H1 (cell line): Measurements from ENCODE around the gene ARHGDIG. TPM values are rescaled to one million over a fixed set of nuclear protein-coding genes. Genes with fewer than 3 reads are reported as not detected.

Source experiments
- CTCF ChIA-PET: fragments of 300-600 bp; sonication (Branson Sonifier 250); formaldehyde crosslinking; loops from one replicate; lab custom pipeline; 2021; ENCODE audit not compliant: partially characterized antibody; lab: Charles Lee
- POLR2A ChIA-PET: fragments of 300-600 bp; sonication (Branson Sonifier 250); formaldehyde crosslinking; loops from one replicate; lab custom pipeline; 2021; ENCODE audit warnings: inconsistent platforms; ENCODE audit not compliant: partially characterized antibody; lab: Charles Lee
- DNase-seq, 2 experiments: peaks; one replicate each; pipeline versions ENCODE4 v3.0.0 to v3.0.0-alpha.2; 2010 to 2022; ENCODE audit warnings: low spot score in 2 of 2, low read depth in 1 of 2, mixed read lengths in 1 of 2
- FAIRE-seq: peaks from 2 replicates; lab custom pipeline; 2011; peaks lifted over from hg19 to GRCh38; lab: Jason Lieb, UNC
- H2AFZ ChIP-seq: 2 replicates; pipeline ENCODE4 v1.8.1; 2012; ENCODE audit warnings: low read length, inconsistent platforms
- H2AK5ac ChIP-seq: 2 replicates; pipeline ENCODE4 v1.6.1; 2013; ENCODE audit warnings: low read depth, low read length
- H2BK120ac ChIP-seq: replicated peaks from 2 replicates; pipeline ENCODE3; 2013; ENCODE audit warnings: low read depth, low read length, inconsistent platforms
- H2BK12ac ChIP-seq: 2 replicates; pipeline ENCODE4 v1.6.1; 2013; ENCODE audit warnings: low read depth, low read length
- H2BK15ac ChIP-seq: 2 replicates; pipeline ENCODE4 v1.6.1; 2013; ENCODE audit warnings: low read length
- H2BK20ac ChIP-seq: 2 replicates; pipeline ENCODE4 v1.6.1; 2013; ENCODE audit warnings: low read length
- H2BK5ac ChIP-seq: 2 replicates; pipeline ENCODE4 v1.6.1; 2013; ENCODE audit warnings: low read depth, low read length
- H3K14ac ChIP-seq: 2 replicates; pipeline ENCODE4 v1.6.1; 2013; ENCODE audit warnings: inconsistent platforms; ENCODE audit not compliant: insufficient read length
- H3K18ac ChIP-seq: 2 replicates; pipeline ENCODE4 v1.6.1; 2013; ENCODE audit warnings: low read length; ENCODE audit errors: extremely low read depth
- H3K23ac ChIP-seq: 2 replicates; pipeline ENCODE4 v1.6.1; 2013; ENCODE audit warnings: inconsistent platforms; ENCODE audit not compliant: insufficient read length
- H3K23me2 ChIP-seq: 2 replicates; pipeline ENCODE4 v1.6.1; 2013; ENCODE audit warnings: low read depth, low read length
- H3K27ac ChIP-seq: 2 replicates; pipeline ENCODE4 v1.6.1; 2011; ENCODE audit warnings: low read depth, low read length, inconsistent platforms
- H3K27me3 ChIP-seq, 4 experiments: replicated peaks in 1 of 4; 1 replicate in 1 of 4; 2 replicates in 3 of 4; pipeline versions ENCODE4 v1.6.1 to v1.8.1; 2011 to 2013; ENCODE audit warnings: low read length in 3 of 4, mild to moderate bottlenecking in 3 of 4, inconsistent platforms in 2 of 4, mixed read lengths in 2 of 4, moderate library complexity in 1 of 4; ENCODE audit not compliant: control insufficient read depth in 3 of 4, insufficient read depth in 3 of 4; ENCODE audit errors: extremely low read depth in 1 of 4
- H3K36me3 ChIP-seq, 4 experiments: 2 replicates each; pipeline versions ENCODE4 v1.6.1 to v1.8.1; 2011 to 2013; ENCODE audit warnings: mild to moderate bottlenecking in 4 of 4, low read length in 3 of 4, moderate library complexity in 2 of 4, control low read depth in 1 of 4, inconsistent platforms in 1 of 4; ENCODE audit not compliant: insufficient read depth in 4 of 4, control insufficient read depth in 2 of 4
- H3K4ac ChIP-seq: replicated peaks from 2 replicates; pipeline ENCODE3; 2013; ENCODE audit warnings: low read length, low read depth, mixed read lengths, inconsistent platforms; ENCODE audit not compliant: insufficient read length
- H3K4me1 ChIP-seq, 4 experiments: replicated peaks in 1 of 4; 1 replicate in 1 of 4; 2 replicates in 3 of 4; pipeline versions ENCODE4 v1.6.1 to v1.8.1; 2011 to 2013; ENCODE audit warnings: low read length in 3 of 4, inconsistent platforms in 2 of 4, mixed read lengths in 1 of 4; ENCODE audit not compliant: insufficient read depth in 4 of 4, control insufficient read depth in 3 of 4
- H3K4me2 ChIP-seq, 2 experiments: 2 replicates each; pipeline versions ENCODE4 v1.6.1 to v1.8.1; 2011 to 2013; ENCODE audit warnings: low read depth in 2 of 2, low read length in 2 of 2, control low read depth in 1 of 2, inconsistent platforms in 1 of 2, mild to moderate bottlenecking in 1 of 2; ENCODE audit not compliant: insufficient read depth in 1 of 2
- H3K4me3 ChIP-seq, 4 experiments: fragments of 200-600, 300-600 bp in 1 of 4; sonication (generic), shearing (Covaris generic), sonication (Bioruptor Twin) in 1 of 4; 2 replicates each; pipeline versions ENCODE4 v1.5.1 to v1.8.1; 2011 to 2016; ENCODE audit warnings: low read length in 4 of 4, low read depth in 3 of 4, control low read depth in 2 of 4, inconsistent platforms in 2 of 4, mild to moderate bottlenecking in 2 of 4, mixed read lengths in 1 of 4, moderate library complexity in 1 of 4; ENCODE audit not compliant: insufficient read depth in 2 of 4; ENCODE audit errors: extremely low read depth in 1 of 4
- H3K56ac ChIP-seq: replicated peaks from 2 replicates; pipeline ENCODE3; 2013; ENCODE audit warnings: low read depth, mild to moderate bottlenecking, mixed read lengths, low read length, inconsistent platforms; ENCODE audit not compliant: insufficient read length
- H3K79me1 ChIP-seq: 2 replicates; pipeline ENCODE4 v1.6.1; 2013; ENCODE audit warnings: low read depth, low read length, control low read depth
- H3K79me2 ChIP-seq, 2 experiments: 2 replicates each; pipeline versions ENCODE4 v1.6.1 to v1.8.1; 2012 to 2013; ENCODE audit warnings: low read length in 2 of 2, mild to moderate bottlenecking in 2 of 2, inconsistent platforms in 1 of 2; ENCODE audit not compliant: insufficient read depth in 2 of 2, control insufficient read depth in 1 of 2
- H3K9ac ChIP-seq, 4 experiments: replicated peaks in 1 of 4; 1 replicate in 1 of 4; 2 replicates in 3 of 4; pipeline versions ENCODE4 v1.6.1 to v1.8.1; 2011 to 2013; ENCODE audit warnings: low read depth in 3 of 4, low read length in 3 of 4, control low read depth in 2 of 4, mild to moderate bottlenecking in 2 of 4, moderate library complexity in 2 of 4, inconsistent platforms in 1 of 4; ENCODE audit errors: extremely low read depth in 1 of 4
- H3K9me3 ChIP-seq, 2 experiments: 2 replicates each; pipeline versions ENCODE4 v1.6.1 to v1.8.1; 2012 to 2013; ENCODE audit warnings: mild to moderate bottlenecking in 2 of 2, moderate library complexity in 2 of 2, control low read depth in 1 of 2, inconsistent platforms in 1 of 2, low read depth in 1 of 2, low read length in 1 of 2, mixed read lengths in 1 of 2; ENCODE audit not compliant: insufficient read depth in 2 of 2
- H4K20me1 ChIP-seq, 2 experiments: replicated peaks in 1 of 2; 2 replicates each; pipeline versions ENCODE3 to v1.8.1; 2011 to 2013; ENCODE audit warnings: inconsistent platforms in 2 of 2, low read length in 2 of 2, mild to moderate bottlenecking in 1 of 2; ENCODE audit not compliant: insufficient read depth in 2 of 2, control insufficient read depth in 1 of 2
- H4K5ac ChIP-seq: 2 replicates; pipeline ENCODE4 v1.6.1; 2013; ENCODE audit warnings: low read length, low read depth, mixed read lengths, inconsistent platforms; ENCODE audit not compliant: insufficient read length
- H4K8ac ChIP-seq: 2 replicates; pipeline ENCODE4 v1.8.0; 2013; ENCODE audit warnings: mild to moderate bottlenecking, moderate library complexity, low read length, inconsistent platforms; ENCODE audit not compliant: insufficient read depth; ENCODE audit errors: extremely low read depth
- H4K91ac ChIP-seq: replicated peaks from 2 replicates; pipeline ENCODE3; 2013; ENCODE audit warnings: low read length, mixed read lengths, inconsistent platforms; ENCODE audit not compliant: insufficient read length
- CREB1 ChIP-seq: IDR thresholded peaks from 2 replicates; pipeline ENCODE4 v1.6.1; 2012; ENCODE audit warnings: inconsistent platforms
- EP300 ChIP-seq, 2 experiments: IDR thresholded peaks; 1 replicate in 1 of 2; 2 replicates in 1 of 2; pipeline ENCODE4 v1.6.1; 2011 to 2012; ENCODE audit warnings: low read depth in 2 of 2, low read length in 2 of 2, mild to moderate bottlenecking in 2 of 2, borderline replicate concordance in 1 of 2, inconsistent platforms in 1 of 2, moderate library complexity in 1 of 2
- GTF2F1 ChIP-seq: IDR thresholded peaks from 2 replicates; pipeline ENCODE4 v1.6.1; 2012; ENCODE audit warnings: low read depth, low read length, improper control_type of control experiment, borderline replicate concordance
- NANOG ChIP-seq: IDR thresholded peaks from 2 replicates; pipeline ENCODE4 v1.6.1; 2011; ENCODE audit warnings: low read length, low read depth, mild to moderate bottlenecking, inconsistent platforms; ENCODE audit not compliant: insufficient read depth, poor library complexity, severe bottlenecking
- PHF8 ChIP-seq: fragments of 200-600 bp; sonication (generic); conservative IDR thresholded peaks from 2 replicates; pipeline ENCODE4 v1.7.1; 2012; ENCODE audit warnings: low read depth, mild to moderate bottlenecking, inconsistent platforms, low read length, moderate library complexity
- SP1 ChIP-seq: IDR thresholded peaks from 2 replicates; pipeline ENCODE4 v1.6.1; 2011; ENCODE audit warnings: low read depth, low read length
- SP2 ChIP-seq: IDR thresholded peaks from 2 replicates; pipeline ENCODE4 v1.6.1; 2012; ENCODE audit warnings: mild to moderate bottlenecking, low read length, inconsistent platforms
- TCF12 ChIP-seq: IDR thresholded peaks from 2 replicates; pipeline ENCODE4 v1.6.1; 2011; ENCODE audit warnings: low read depth, mild to moderate bottlenecking, low read length
- WGBS, 2 experiments: shearing (Covaris generic) in 1 of 2; methylation state at CpG; one replicate each; pipeline versions ENCODE4 v1.1.6 to v1.1.7; 2013 to 2015; ENCODE audit warnings: low lambda C conversion rate in 2 of 2, mixed read lengths in 2 of 2, inconsistent platforms in 1 of 2, low coverage in 1 of 2, missing lambda C conversion rate in 1 of 2; ENCODE audit not compliant: insufficient replicate concordance in 2 of 2, insufficient coverage in 1 of 2, insufficient read length in 1 of 2; ENCODE audit errors: extremely low coverage in 1 of 2, missing lambda C conversion rate in 1 of 2; 5-methylcytosine and 5-hydroxymethylcytosine counted together
- polyA plus RNA-seq, 7 experiments: library from polyadenylated mRNA; depleted of rRNA in 3 of 7; stranded (reverse) in 5 of 7; unstranded in 2 of 7; fragments of >200 nt in 5 of 7; fragments of 200-250 nt in 2 of 7; gene quantifications; 1 replicate in 5 of 7; 2 replicates in 1 of 7; 4 replicates in 1 of 7; pipeline versions ENCODE4 v1.2.1 to v1.2.3, GENCODE V29; 2011 to 2013; ENCODE audit warnings: missing spikeins in 2 of 7, mixed read lengths in 2 of 7
- total RNA-seq: library from RNA; stranded (reverse); fragmentation: NEBNext Ultra II Directional; extraction: Animal tissue kit (Norgen Biotek cat#: 25700); gene quantifications from 2 replicates; pipeline ENCODE4 v1.2.1, GENCODE V29; 2021

The ARHGDIG gene
- total and polyA plus RNA-seq, 2 of the 8 experiments (the other 6 are each of a cell fraction or from before 2014, with no cell fraction given): 1.2 to 2.9 TPM

DNA sequence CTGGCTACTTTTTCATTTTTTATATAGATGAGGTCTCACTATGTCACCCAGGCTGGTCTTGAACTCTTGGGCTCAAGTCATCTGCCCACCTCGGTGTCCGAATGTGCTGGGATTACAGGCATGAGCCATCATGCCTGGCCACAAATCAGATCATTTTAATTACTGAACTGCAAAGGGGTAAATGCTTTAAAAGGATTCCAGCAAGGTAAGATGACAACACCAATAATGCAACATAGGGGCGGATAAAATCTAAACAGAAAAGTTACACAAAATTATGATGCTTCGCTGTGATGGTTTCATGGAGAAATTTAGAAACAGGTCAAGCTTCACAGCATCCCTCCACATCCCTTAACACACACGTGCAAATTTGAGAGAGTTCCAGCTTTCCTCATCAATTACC, 39.8 kb downstream of the ARHGDIG start:
- H3K23ac ChIP-seq: no peak overlapping the region
- no peaks in the 10 kb centered on the region; the same call in 1 of the 2 replicates for H3K23me2 ChIP-seq
- no peak overlapping the region for H2AFZ ChIP-seq
- peaks cover 0 to 17% (median 13%) of the 10 kb centered on the region in 4 experiments; a peak in 6 of 7 replicates for H3K4me1 ChIP-seq
- no peak overlapping the region for H2BK12ac ChIP-seq
- H4K20me1 ChIP-seq: peaks cover 29 to 47% of the 10 kb centered on the region in 2 experiments
- TF ChIP-seq EP300 (IDR thresholded peaks at IDR 0.05; ENCODE audit: borderline replicate concordance in 1 of 2, low read depth in 2 of 2, low read length in 2 of 2) (no peak), CREB1 (no peak), TCF12 (no peak), PHF8 (no peak), NANOG (no peak), SP2 (no peak), GTF2F1 (no peak), SP1 (no peak)
- no peak overlapping the region for H3K4ac ChIP-seq
- CTCF ChIA-PET: interaction anchor here (0.5 to 5.2 kb wide), 8 partner anchors 11 to 97 kb away, joined by 3 to 46 read pairs (median 5); no protein-coding TSS in a partner anchor
- no peak overlapping the region for H4K91ac ChIP-seq
- H2AK5ac ChIP-seq: no peak overlapping the region
- H3K18ac ChIP-seq: no peak overlapping the region
- no peak overlapping the region for H3K56ac ChIP-seq
- no peak overlapping the region for H3K4me2 ChIP-seq
- FAIRE-seq (no peak), DNase-seq (no peak)
- no peak overlapping the region for H3K14ac ChIP-seq
- no peak overlapping the region for H2BK5ac ChIP-seq
- peaks cover 39% of the 10 kb centered on the region for H3K79me1 ChIP-seq
- H4K5ac ChIP-seq: no peak overlapping the region
- 98% methylated on average over 5 of the region's 5 CpGs; no CpG with 5 or more reads in 1 of the 2 experiments for WGBS, 2 experiments
- no peaks in the 10 kb centered on the region for H3K9me3 ChIP-seq
- H3K9ac ChIP-seq: no peak overlapping the region; a peak in 1 of 7 replicates
- H3K27ac ChIP-seq: no peak overlapping the region
- no peaks in the 10 kb centered on the region for H3K27me3 ChIP-seq
- no peak overlapping the region for H2BK120ac ChIP-seq
- H2BK20ac ChIP-seq: no peak overlapping the region
- H3K79me2 ChIP-seq: peaks cover 0 to 78% of the 10 kb centered on the region in 2 experiments; a peak in 3 of 4 replicates
- H2BK15ac ChIP-seq: no peak overlapping the region
- H3K4me3 ChIP-seq: no peak overlapping the region
- no peak overlapping the region for H4K8ac ChIP-seq
- H3K36me3 ChIP-seq: no peaks in the 10 kb centered on the region; a peak in 1 of 8 replicates
- POLR2A ChIA-PET: interaction anchor here (1.4 kb wide), 1 partner anchor 119 kb away, joined by 4 read pairs; no protein-coding TSS in a partner anchor
